ENCODE data around the gene LETM1.

Gene LETM1

GRCh38 chr4:1830234-1830633 lies 25.7 kb downstream of the LETM1 start:
- H3K4ac ChIP-seq (ENCODE audit: low read depth in 1 of 2, low read length in 2 of 2), result no peak overlapping the region
- H3K27ac ChIP-seq (ENCODE audit: low read length, poor library complexity, severe bottlenecking), result no peak overlapping the region
- H4K8ac ChIP-seq (ENCODE audit: low read length), result no peak overlapping the region
- H3K4me3 ChIP-seq (ENCODE audit: insufficient read depth in 1 of 2, low read depth in 1 of 2, low read length in 2 of 2), result no peak overlapping the region
- no peak overlapping the region for H2AK5ac ChIP-seq (ENCODE audit: low read length, severe bottlenecking)
- no peaks in the 10 kb centered on the region for H3K9me3 ChIP-seq (ENCODE audit: control insufficient read depth, low read length)
- peaks cover 19% of the 10 kb centered on the region for H3K79me1 ChIP-seq (replicated peaks; ENCODE audit: low read length, poor library complexity, severe bottlenecking)
- H3K36me3 ChIP-seq (ENCODE audit: control insufficient read depth in 1 of 2, insufficient read depth in 2 of 2, low read depth in 1 of 2, low read length in 2 of 2), result peaks cover 58 to 62% of the 10 kb centered on the region in 2 experiments
- no peak overlapping the region for H4K91ac ChIP-seq (ENCODE audit: low read length)
- no peak for DNase-seq
- no peak overlapping the region for H2BK5ac ChIP-seq (ENCODE audit: low read depth, low read length, poor library complexity, severe bottlenecking)
- no peak overlapping the region for H3K18ac ChIP-seq (ENCODE audit: low read depth in 1 of 2, low read length in 2 of 2)
- H3K4me1 ChIP-seq (ENCODE audit: control insufficient read depth, insufficient read depth, low read depth, low read length), result peaks cover 20% of the 10 kb centered on the region
- no peak overlapping the region for H2BK15ac ChIP-seq (ENCODE audit: low read depth, poor library complexity, severe bottlenecking)
- no peaks in the 10 kb centered on the region for H3K27me3 ChIP-seq (ENCODE audit: control insufficient read depth in 1 of 2, insufficient read depth in 1 of 2, low read length in 2 of 2)
- no peak overlapping the region for H3K23ac ChIP-seq (ENCODE audit: low read length in 2 of 2)
- no peak overlapping the region for H2AFZ ChIP-seq (ENCODE audit: low read depth, low read length)
- no peak overlapping the region for H3K9ac ChIP-seq (ENCODE audit: low read length)
- no peak overlapping the region for H2BK120ac ChIP-seq (ENCODE audit: low read depth, low read length)
- no peak overlapping the region for H3K14ac ChIP-seq (ENCODE audit: low read length in 2 of 2)
- H3K4me2 ChIP-seq (ENCODE audit: low read length, poor library complexity, severe bottlenecking), result no peak overlapping the region
- H2BK12ac ChIP-seq (ENCODE audit: low read length in 2 of 2), result no peak overlapping the region
- WGBS, result 100% methylated on average over 2 of the region's 3 CpGs

DNA sequence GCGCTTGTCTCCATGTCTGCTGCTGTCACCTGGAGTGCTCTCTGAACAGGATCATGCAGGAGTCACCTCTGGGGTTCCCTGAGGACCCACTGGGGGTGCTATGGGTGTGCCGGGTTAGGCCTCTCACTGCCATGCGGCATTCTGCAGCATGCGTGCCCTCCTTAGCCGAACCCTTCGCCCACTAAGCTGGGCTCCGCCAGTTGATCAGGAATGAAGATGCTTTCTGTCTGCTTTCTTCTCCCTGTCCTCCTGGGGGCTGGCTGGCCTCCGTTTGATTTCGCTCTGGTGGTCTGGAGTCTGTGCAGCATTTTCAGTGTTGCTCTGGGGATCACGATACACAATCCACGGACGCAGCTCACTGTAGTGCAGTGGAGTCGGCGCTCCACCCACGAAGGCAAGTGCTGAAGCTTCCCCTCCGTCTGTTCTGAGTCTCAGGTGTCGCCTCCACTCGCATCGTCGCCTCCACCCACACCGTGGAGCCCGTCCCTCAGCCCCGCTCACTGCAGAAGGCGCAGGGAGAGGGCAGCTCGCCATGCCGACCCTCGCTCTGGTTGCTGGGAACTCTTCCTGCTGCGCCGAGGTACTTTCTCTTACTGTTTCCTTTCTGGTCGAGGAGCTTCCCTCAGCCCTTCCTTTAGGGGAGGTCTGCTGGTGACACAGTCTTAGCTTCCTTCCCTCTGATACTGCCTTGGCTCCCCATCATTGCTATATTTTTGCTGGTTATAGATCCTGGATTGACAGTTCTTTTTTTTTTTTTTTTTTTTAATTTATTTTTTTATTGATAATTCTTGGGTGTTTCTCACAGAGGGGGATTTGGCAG lies 29.2 kb downstream of the LETM1 start:
- Histone ChIP-seq H3K9ac (ENCODE audit: low read length) (no peak overlapping the region), H3K18ac (ENCODE audit: low read depth in 1 of 2, low read length in 2 of 2) (no peak overlapping the region), H3K23ac (ENCODE audit: low read length in 2 of 2) (no peak overlapping the region), H3K14ac (ENCODE audit: low read length in 2 of 2) (no peak overlapping the region), H2AFZ (ENCODE audit: low read depth, low read length) (no peak overlapping the region), H3K4me2 (ENCODE audit: low read length, poor library complexity, severe bottlenecking) (no peak overlapping the region), H4K8ac (ENCODE audit: low read length) (no peak overlapping the region), H2BK12ac (ENCODE audit: low read length in 2 of 2) (no peak overlapping the region), H4K91ac (ENCODE audit: low read length) (no peak overlapping the region), H3K36me3 (ENCODE audit: control insufficient read depth in 1 of 2, insufficient read depth in 2 of 2, low read depth in 1 of 2, low read length in 2 of 2) (peaks cover 61 to 68% of the 10 kb centered on the region in 2 experiments), H3K9me3 (ENCODE audit: control insufficient read depth, low read length) (no peaks in the 10 kb centered on the region), H3K27me3 (ENCODE audit: control insufficient read depth in 1 of 2, insufficient read depth in 1 of 2, low read length in 2 of 2) (no peaks in the 10 kb centered on the region), H2AK5ac (ENCODE audit: low read length, severe bottlenecking) (no peak overlapping the region), H2BK5ac (ENCODE audit: low read depth, low read length, poor library complexity, severe bottlenecking) (no peak overlapping the region), H2BK15ac (ENCODE audit: low read depth, poor library complexity, severe bottlenecking) (no peak overlapping the region), H3K4me1 (ENCODE audit: control insufficient read depth, insufficient read depth, low read depth, low read length) (peaks cover 1% of the 10 kb centered on the region), H3K4me3 (ENCODE audit: insufficient read depth in 1 of 2, low read depth in 1 of 2, low read length in 2 of 2) (no peak overlapping the region), H3K79me1 (replicated peaks; ENCODE audit: low read length, poor library complexity, severe bottlenecking) (peaks cover 22% of the 10 kb centered on the region), H3K4ac (ENCODE audit: low read depth in 1 of 2, low read length in 2 of 2) (no peak overlapping the region), H3K27ac (ENCODE audit: low read length, poor library complexity, severe bottlenecking) (no peak overlapping the region), H2BK120ac (ENCODE audit: low read depth, low read length) (no peak overlapping the region)
- WGBS, result 97% methylated on average over 30 of the region's 30 CpGs
- DNase-seq, result no peak

- Histone ChIP-seq H2BK15ac (ENCODE audit: low read depth, poor library complexity, severe bottlenecking) (no peak overlapping the region), H2BK5ac (ENCODE audit: low read depth, low read length, poor library complexity, severe bottlenecking) (no peak overlapping the region), H3K27ac (ENCODE audit: low read length, poor library complexity, severe bottlenecking) (no peak overlapping the region), H3K23ac (ENCODE audit: low read length in 2 of 2) (no peak overlapping the region), H2BK120ac (ENCODE audit: low read depth, low read length) (no peak overlapping the region), H4K91ac (ENCODE audit: low read length) (no peak overlapping the region), H2BK12ac (ENCODE audit: low read length in 2 of 2) (no peak overlapping the region), H3K4me1 (ENCODE audit: control insufficient read depth, insufficient read depth, low read depth, low read length) (peaks cover 1% of the 10 kb centered on the region), H3K79me1 (replicated peaks; ENCODE audit: low read length, poor library complexity, severe bottlenecking) (peaks cover 13% of the 10 kb centered on the region), H4K8ac (ENCODE audit: low read length) (no peak overlapping the region), H3K4me2 (ENCODE audit: low read length, poor library complexity, severe bottlenecking) (no peak overlapping the region), H3K4me3 (ENCODE audit: insufficient read depth in 1 of 2, low read depth in 1 of 2, low read length in 2 of 2) (no peak overlapping the region), H2AK5ac (ENCODE audit: low read length, severe bottlenecking) (no peak overlapping the region), H3K9me3 (ENCODE audit: control insufficient read depth, low read length) (no peaks in the 10 kb centered on the region), H3K27me3 (ENCODE audit: control insufficient read depth in 1 of 2, insufficient read depth in 1 of 2, low read length in 2 of 2) (no peaks in the 10 kb centered on the region), H3K4ac (ENCODE audit: low read depth in 1 of 2, low read length in 2 of 2) (no peak overlapping the region), H3K18ac (ENCODE audit: low read depth in 1 of 2, low read length in 2 of 2) (no peak overlapping the region), H3K9ac (ENCODE audit: low read length) (no peak overlapping the region), H3K36me3 (ENCODE audit: control insufficient read depth in 1 of 2, insufficient read depth in 2 of 2, low read depth in 1 of 2, low read length in 2 of 2) (peaks cover 55 to 61% of the 10 kb centered on the region in 2 experiments), H2AFZ (ENCODE audit: low read depth, low read length) (no peak overlapping the region), H3K14ac (ENCODE audit: low read length in 2 of 2) (no peak overlapping the region)
- no peak for DNase-seq
- WGBS, result 94% methylated on average over 19 of the region's 19 CpGs
Measured at GRCh38 chr4:1825326-1825725, 30.6 kb downstream of the LETM1 start.

- 97% methylated on average over 11 of the region's 11 CpGs for WGBS
- H3K36me3 ChIP-seq (ENCODE audit: control insufficient read depth in 1 of 2, insufficient read depth in 2 of 2, low read depth in 1 of 2, low read length in 2 of 2), result peaks cover 61 to 64% of the 10 kb centered on the region in 2 experiments
- no peak overlapping the region for H3K4me2 ChIP-seq (ENCODE audit: low read length, poor library complexity, severe bottlenecking)
- no peak overlapping the region for H3K4ac ChIP-seq (ENCODE audit: low read depth in 1 of 2, low read length in 2 of 2)
- no peak overlapping the region for H3K4me3 ChIP-seq (ENCODE audit: insufficient read depth in 1 of 2, low read depth in 1 of 2, low read length in 2 of 2)
- H4K91ac ChIP-seq (ENCODE audit: low read length), result peak overlapping the region; percentile 28
- no peak overlapping the region for H2BK12ac ChIP-seq (ENCODE audit: low read length in 2 of 2)
- H2BK15ac ChIP-seq (ENCODE audit: low read depth, poor library complexity, severe bottlenecking), result no peak overlapping the region
- no peak overlapping the region for H2BK120ac ChIP-seq (ENCODE audit: low read depth, low read length)
- H2AK5ac ChIP-seq (ENCODE audit: low read length, severe bottlenecking), result no peak overlapping the region
- no peaks in the 10 kb centered on the region for H3K9me3 ChIP-seq (ENCODE audit: control insufficient read depth, low read length)
- H3K9ac ChIP-seq (ENCODE audit: low read length), result no peak overlapping the region
- no peak overlapping the region for H2AFZ ChIP-seq (ENCODE audit: low read depth, low read length)
- H3K18ac ChIP-seq (ENCODE audit: low read depth in 1 of 2, low read length in 2 of 2), result no peak overlapping the region
- no peak overlapping the region for H3K14ac ChIP-seq (ENCODE audit: low read length in 2 of 2)
- peaks cover 15% of the 10 kb centered on the region for H3K79me1 ChIP-seq (replicated peaks; ENCODE audit: low read length, poor library complexity, severe bottlenecking)
- H3K4me1 ChIP-seq (ENCODE audit: control insufficient read depth, insufficient read depth, low read depth, low read length), result peaks cover 1% of the 10 kb centered on the region
- no peaks in the 10 kb centered on the region for H3K27me3 ChIP-seq (ENCODE audit: control insufficient read depth in 1 of 2, insufficient read depth in 1 of 2, low read length in 2 of 2)
- H3K27ac ChIP-seq (ENCODE audit: low read length, poor library complexity, severe bottlenecking), result no peak overlapping the region
- no peak overlapping the region for H2BK5ac ChIP-seq (ENCODE audit: low read depth, low read length, poor library complexity, severe bottlenecking)
- H4K8ac ChIP-seq (ENCODE audit: low read length), result no peak overlapping the region
- DNase-seq, result no peak
- H3K23ac ChIP-seq (ENCODE audit: low read length in 2 of 2), result no peak overlapping the region
Measured at GRCh38 chr4:1824746-1825145, 31.2 kb downstream of the LETM1 start.

Measured in mesenchymal stem cell (in vitro differentiated cells and primary cell).